HG03280 (cell line): ENCODE results near the gene TMEM240.

Experiments used
- ATAC-seq: cut with Tn5 transposase; IDR thresholded peaks from one replicate; pipeline ENCODE4 v1.9.1; 2021; ENCODE audit warnings: mild to moderate bottlenecking, moderate library complexity; ENCODE audit not compliant: unreplicated experiment

TMEM240 gene

DNA sequence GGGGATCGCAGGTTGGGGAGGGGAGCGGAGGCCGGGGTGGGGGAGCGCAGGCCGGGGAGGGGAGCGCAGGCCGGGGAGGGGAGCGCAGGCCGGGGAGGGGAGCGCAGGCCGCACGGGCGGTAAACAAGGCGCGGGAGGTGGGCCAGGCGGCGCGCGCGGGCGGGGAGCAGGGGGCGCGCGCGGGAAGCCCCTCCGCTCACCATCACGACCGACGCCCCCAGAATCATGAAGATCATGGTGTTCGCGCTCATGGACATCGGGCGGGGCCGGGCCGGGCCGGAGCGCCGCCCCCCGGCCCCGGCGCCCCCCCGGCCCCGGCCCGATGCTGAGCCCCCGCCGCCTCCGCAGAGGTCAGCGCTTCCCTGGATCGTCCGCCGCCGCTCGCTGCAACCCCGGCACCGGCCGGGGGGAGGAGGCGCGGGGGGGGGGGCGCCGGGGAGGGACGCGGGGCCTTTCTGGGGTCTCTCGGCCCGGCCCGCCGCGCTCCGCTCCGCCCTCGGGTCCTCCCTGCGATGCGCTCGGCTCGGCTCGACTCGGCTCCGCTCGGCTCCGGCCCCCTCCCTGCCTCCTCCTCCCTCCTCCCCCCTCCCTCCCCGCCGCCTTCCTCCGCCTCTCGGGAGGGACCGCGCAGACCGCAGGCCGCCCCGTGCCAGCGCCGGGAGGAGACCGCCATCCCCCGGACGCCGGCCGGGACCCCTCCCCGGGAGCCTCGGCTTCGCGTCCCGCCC lies at the start of gene TMEM240:
TSS of gene TMEM240 (minus strand) at position 535 of the 728 bp plus-strand sequence. CDS start at position 257, 278 bp downstream.
- ATAC-seq = no peak

DNA sequence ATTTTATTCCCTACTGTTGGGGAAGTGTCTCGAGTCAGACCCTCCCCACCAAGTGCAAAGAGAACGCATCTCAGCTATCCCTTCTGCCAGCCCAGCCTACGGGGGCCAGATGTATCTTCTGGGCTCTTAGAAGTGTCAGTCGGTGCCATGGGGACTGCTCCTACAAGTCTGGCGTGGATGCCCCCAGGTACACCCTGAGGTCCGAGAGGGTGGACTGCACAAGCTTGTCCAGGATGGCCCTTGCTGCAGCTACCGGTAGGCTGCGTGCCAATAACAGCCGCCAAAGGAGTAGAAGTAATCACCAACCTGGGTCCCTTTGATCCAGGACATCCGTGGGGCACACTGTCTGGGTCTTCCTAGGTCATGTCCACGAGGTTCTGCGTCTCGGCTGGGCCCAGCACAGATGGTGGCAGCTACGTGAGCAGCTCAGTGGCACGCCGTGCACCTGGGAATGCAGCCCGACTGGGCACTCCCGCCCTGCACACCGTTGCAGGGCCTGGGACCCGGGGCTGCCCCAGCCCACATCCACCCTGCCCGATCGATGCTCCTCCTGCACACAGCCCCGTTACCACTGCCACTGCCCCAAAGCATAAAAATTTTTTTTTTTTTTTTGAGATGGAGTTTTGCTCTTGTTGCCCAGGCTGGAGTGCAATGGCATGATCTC lies 43.1 kb upstream of the TMEM240 start:
- ATAC-seq = no peak

DNA sequence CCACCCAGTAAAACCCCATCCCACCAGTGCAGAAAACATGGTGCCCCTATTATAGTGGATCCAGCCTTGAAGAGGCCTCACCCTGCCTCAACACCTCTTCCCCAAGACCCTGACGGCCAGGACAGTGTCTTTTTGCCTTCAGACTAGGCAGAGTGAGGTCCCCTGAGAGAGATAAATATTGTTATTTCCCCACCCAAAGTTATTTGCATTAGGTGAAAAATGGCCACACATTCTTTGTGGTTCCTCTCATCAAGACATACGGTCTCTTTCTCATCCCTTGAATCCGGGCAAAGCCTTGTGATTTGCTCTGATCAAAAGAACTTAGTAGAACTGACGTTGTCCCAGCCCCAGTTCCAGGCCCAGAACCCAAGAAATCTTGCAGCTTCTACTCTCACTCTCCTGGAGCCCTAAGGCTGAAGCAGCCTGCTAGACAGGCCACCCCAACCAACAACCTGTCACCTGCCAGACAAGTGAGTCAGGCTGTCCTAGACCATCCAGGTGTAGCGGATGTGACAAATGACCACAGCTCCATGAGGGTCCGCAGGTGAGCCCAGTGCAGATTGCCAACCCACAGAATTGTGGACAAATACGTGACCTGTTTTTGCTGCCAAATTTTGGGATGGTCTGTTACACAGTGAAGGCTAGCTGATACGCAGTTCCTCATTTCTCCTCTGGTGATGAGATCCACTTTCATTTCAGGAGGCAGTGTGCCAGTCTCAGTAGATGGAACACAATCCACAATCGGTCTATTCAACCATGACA lies 42.3 kb upstream of the TMEM240 start:
- no peak for ATAC-seq

DNA sequence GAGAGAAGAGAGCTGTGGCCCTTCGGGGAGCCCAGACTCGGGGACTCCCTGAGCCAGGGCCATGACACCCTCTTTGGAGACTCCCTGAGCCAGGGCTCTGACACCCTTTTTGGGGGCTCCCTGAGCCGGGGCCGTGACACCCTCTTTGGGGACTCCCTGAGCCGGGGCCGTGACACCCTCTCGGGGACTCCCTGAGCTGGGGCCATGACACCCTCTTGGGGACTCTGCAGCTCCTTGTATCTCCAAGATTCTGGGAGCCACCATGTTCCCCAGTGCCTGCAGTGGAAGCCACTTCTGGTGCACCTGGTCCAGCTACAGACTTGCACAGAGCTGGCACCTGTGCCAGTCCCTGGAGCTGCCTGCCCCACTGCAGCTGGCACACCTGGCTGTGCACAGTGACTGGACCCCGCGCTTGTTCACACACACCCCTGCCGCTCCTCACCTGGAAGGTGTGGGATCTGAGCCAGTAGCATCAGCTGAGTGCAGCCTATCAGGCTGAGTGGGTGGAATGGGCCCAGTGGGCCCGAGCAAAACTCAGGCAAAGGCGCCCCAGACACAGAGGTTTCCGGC lies 38.0 kb upstream of the TMEM240 start:
- no peak for ATAC-seq

DNA sequence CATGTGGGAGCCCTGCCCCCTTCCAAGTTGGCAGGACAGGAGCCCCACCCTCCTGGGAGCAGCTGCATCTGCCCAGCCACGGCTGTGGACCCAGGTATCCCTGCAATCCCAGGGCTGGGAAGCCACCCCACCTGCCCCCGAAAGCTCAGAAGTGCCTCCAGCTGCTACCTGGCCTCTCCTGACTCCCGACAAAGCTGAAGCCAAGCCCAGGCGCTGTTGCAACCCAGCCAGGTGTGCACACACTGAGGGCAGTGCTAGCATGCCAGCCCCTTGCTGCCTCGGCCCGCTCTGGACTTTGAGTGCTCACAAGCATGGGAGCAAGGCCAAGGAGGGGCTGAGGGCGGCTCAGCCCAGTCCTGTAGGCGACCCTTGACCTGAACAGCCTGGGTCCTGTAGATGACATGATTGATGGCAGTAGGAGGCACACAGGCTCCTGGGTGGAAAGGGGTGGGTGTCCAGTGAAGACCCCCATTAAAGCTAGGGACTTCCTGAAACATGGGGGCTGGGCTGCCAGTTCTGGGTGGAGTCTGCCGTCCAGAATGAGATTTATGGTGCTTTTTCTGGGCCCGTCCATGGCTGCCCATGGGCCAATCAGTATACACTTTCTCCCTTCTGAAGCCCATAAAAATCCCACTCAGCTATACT lies 37.1 kb upstream of the TMEM240 start:
- no peak for ATAC-seq

DNA sequence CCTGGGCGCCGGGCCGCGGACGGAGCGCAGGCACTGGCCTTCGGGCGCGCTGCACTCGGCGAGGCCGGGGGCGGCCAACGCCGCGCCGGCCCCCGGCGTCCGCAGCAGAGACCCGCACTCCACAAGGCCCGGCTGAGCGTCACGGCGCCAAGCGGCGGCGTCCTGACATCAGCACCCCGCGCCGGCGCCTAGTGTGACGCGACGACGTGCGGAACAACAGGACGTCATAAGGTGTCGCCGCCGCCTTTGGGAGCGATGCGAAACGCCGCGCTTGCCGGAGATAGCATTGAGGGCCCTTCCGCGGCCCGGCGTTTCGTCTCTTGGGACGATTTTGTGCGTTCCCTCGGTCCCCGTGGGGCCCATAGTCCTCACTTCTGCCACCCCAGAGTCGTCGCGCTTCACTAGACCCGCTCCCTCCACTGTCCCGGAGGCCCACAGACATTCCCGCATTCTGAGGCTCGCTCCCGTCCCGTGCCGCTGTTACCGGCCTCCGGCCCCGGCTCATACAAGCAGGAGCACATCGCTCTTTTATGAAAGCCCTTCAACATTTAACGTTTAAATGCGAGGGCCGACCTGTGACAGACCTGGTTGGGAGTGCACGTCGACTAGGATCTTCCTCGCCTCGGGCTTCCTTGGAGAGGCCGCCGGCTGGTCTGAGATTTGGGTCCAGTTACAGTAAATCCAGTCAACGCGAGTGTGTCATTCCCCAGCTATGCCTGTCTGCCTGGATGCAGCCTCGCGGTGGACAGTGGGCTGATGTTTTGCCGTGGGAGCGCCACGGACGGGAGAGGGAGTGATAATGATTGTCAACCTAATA lies 34.5 kb upstream of the TMEM240 start, which contains the start of gene SSU72:
TSS of gene SSU72 (minus strand) at position 143 of the 817 bp plus-strand sequence. CDS start 306 bp downstream, outside the sequence.
- ATAC-seq = peak; percentile 88

DNA sequence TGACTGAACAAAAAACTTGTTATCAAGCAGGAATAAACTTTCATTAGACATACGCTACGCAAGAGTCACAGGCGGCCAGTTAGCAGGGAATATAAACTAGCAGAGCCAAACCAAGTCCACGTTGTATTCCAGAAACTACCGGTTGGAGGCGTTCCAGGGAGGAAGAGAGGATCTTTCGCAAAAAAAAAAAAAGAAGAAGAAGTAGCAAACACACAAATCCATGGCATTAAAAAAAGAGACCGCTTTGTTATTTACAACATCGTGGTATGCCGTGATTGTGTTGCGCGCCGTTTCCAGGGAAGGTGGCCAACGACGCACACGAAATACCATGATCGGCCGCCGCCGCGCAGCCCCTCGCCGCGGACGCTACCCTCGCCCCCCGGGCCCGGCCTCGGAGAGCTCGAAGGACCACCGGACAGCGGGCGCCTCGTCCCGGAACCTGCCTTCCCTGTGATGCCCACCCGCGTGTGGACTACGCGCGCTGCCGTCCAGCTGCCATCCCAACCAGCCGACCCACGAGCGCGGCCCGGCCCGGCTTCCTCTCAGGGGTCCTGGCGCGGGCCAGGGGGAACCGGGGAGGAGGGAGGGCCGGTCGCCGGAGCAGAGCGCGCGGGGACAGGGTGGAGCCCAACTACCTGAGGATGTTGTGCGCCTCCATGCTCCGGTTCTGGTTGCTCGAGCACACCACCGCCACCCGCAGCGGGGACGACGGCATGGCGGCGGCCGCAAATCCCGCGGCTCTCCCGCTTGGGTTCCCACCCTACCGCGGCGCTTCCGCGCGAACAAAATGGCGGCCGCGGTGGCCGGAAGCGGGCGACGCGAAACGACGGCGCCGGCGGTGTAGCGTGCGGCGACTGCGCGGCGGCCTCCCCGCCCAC lies 33.7 kb upstream of the TMEM240 start:
- ATAC-seq = peak; percentile 73

DNA sequence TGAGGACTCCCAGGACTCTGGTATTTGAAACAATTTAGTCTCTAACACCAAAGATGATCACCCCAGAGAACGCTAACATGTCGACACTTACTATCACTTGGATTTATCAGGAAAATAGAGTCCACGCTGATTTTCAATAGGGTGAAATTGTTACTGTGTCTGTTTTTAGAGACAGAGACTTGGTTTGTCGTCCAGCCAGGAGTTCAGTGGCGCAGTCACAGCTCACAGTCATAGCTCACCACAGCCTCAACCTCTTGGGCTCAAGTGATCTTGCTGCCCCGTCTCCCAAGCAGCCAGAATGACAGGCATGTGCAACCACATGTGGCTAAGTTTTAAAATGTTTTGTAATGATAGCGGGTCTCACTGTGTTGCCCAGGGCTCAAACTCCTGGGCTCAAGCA lies 28.9 kb upstream of the TMEM240 start:
- ATAC-seq = no peak

DNA sequence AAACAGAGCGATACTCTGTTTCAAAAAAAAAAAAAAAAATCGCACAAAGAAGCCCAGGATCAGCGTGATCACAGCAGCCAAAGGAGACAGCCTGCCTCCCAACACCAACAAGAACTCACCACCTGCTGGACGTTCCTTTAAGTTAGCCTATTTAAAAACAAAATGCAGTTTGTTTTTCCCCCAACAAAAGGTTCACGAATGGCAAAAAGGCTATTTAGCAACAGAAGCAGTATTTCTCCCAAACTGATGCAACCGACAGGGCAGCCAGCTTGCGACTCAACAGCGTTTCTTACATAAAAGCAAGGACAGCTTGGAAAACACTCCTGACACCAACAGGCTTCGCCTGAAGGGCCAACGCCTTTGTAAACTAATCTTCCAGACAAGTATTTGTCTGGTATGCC lies 27.5 kb upstream of the TMEM240 start:
- ATAC-seq = no peak

DNA sequence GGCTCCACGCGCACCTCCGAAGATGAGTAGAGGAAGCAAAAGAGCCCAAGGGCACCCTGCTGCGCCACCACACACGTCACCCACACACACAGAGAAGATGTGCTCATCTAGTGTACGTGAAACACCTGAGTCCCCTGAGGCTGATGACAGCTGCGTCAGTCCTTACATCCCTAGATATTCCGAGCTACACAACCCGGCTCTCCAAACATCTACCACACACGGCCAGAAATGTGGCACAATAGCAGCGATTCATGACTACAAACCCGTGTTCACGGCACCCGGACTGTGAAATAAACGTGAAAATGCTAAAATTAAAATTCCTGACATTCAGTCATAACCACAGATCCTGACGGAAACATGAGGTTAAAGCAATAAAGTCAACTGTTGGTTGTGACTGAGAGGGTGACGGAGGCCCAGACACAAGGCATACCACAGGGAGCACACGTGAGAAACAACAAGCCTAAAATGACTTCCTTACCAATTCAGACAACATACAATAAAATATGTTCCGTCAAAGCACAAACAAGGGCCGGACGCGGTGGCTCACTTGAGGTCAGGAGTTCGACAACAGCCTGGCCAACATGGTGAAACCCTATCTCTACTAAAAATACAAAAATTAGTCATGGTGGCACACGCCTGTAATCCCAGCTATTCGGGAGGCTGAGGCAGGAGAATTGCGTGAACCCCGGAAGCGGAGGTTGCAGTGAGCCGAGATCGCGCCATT lies 26.9 kb upstream of the TMEM240 start:
- ATAC-seq = no peak

DNA sequence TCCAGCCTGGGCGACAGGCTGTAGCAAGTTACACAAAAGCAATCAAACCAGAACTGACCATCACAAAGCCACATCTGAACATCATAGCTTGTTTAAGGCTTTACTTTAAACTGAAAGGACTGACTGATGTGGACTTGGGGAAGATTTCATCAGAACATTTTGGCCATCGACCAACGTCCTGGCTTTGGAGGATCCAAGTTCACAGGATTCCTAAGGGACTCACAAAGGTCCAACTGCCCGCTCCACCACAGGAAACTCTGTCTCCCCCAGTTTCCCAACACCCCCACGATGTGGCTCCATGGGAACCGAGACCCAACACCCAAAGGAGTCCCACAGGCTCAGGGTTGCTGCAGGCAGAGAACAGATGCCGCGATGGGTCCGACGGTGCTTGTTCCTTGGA lies 24.9 kb upstream of the TMEM240 start:
- ATAC-seq = no peak

DNA sequence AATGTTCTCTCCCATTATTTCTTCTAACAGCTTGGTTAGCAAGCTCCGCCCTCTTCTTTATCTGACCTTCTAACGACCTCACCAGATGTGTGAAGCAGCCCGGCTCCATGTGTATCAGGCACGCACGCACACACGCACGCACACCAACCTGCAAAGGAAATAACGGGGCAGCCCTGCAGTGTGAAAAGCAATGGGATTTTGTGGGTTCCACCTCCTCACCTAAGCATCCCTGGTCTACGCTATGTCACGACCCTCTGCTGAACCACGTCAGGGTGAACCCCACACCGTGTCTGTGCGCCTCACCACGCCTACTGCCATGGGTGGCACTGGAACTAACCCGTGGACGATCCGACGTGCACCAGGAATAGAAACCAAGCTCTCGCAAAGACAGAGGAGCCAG lies 23.8 kb upstream of the TMEM240 start:
- no peak for ATAC-seq

DNA sequence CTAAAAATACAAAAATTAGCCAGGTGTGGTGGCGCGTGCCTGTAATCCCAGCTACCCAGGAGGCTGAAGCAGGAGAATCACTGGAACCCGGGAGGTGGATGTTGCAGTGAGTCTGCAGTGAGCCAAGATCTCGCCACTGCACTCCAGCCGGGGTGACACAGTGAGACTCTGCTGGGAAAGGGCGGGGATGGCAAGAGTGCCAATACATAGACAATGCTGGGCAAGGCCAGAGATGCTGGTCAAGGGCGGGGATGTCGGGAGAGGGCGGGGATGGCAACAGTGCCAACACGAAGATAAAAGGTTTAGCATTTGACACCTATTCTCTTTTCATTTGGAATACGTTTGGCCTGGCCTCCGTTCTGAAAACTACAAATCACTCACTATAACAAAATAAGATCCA lies 23.3 kb upstream of the TMEM240 start:
- ATAC-seq = no peak

DNA sequence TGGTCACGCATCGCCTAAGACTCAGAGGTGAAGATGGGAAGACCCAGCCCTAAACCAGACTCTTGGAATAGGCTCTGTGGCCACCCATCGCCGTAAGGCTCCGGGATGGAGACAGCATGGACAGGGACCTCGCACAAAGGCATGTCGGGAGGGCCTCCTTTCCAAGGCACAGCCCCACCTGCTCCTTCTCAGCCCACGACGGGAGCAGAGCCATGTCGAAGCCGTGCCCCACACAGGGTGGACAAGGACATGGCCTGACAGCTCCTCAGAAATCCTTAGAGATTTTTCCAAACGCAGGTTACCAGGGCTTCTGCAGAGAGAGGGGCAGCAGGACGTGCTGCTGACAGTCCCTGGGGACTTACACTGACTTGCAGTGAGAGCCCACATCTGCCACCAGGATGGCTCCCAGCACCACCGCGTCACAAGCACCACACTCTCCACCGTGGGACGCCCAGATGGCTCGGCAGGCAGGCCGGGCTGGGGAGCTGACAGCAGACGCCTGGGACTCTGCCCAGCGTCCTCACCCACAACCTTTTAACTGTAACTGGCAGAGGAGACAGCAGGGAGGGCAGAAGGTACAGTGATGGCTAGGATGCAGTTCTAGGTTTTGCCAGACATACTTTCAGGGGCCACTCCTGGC lies 22.3 kb upstream of the TMEM240 start:
- ATAC-seq = no peak

DNA sequence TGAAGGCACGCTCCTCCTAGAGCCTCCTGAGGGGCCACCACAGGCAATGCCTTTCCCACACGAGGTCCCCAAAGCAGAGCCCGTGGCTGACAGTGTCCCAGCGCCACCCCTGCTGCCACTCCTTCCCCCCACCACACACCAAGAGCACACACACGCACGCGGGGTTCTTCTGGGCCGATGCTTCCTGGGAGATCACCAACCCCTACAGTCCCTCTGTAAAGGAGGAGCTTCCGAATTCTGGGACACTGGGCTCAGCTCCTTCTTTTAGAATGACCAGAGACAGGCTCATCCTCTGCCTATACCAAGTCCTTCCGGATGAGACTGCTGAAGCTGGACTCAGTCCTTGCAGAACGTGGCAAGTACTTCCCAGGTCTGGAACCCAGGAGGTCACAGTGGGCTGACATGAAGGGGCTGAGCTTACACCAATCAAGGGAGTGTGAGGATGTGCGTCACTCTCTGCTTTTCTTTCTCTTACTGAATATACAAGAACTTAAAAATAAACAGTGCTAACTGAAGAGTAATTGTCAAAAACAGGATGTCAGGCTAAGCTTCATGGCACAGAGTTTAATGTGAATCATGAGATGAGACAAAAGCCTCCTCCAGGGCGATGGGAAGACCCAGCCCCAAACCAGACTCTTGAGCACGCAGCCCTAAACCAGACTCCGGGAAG lies 21.5 kb upstream of the TMEM240 start:
- ATAC-seq = no peak

DNA sequence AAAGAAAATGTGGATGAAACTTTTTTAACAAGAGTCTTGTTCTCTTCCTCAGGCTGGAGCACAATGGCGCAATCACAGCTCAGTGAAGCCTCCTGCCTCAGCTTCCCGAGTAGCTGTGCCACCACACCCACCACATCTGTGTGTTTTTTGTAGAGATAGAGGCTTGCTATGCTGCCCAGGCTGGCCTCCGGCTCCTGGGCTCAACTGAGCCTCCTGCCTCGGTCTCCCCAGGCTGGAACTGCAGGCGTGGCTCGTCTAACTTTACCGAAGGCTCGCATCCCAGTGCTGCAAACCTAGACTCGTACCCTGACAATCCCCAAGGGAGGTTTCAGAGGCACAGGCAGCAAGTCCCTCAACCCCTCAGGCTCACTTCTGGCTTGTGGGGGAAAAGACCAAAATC lies 19.8 kb upstream of the TMEM240 start:
- ATAC-seq = no peak

DNA sequence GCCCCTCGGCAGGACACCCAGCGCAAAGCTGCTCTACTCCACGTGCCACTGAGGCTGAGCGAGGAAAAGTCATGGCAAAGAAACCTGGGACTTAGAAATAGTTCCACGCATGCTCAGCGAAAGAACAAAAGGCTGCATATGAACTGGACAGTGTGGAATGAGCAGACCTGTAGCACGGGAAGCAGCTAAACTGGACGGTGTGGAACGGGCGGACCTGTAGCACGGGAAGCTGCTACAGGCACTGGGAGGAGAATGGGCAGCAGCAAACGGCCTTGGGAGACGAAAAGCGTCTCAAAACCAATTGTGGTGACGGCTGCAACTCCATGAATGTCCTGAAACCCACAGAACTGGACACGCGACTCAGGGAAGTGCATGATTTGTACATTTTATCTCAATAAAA lies 18.6 kb upstream of the TMEM240 start:
- ATAC-seq = no peak
